Measurements from ENCODE around the gene PCDH9. TPM values are rescaled to one million over a fixed set of nuclear protein-coding genes. Genes with fewer than 3 reads are reported as not detected.
A peak's percentile ranks its signal among the peaks of the same experiment; 100 is the strongest.

Gene PCDH9
- total and polyA plus RNA-seq, 8 donors = 0.46 to 3.8 (median 1.5) TPM

- TF ChIP-seq CTCF (IDR thresholded peaks at IDR 0.05) = no peak
- Histone ChIP-seq H3K4me1 (peaks cover 0 to 9% (median 6%) of the 10 kb centered on the region in 3 donors), H3K27ac (peak overlapping the region in 2 of 4 donors; percentile 47 to 70), H3K27me3 (no peaks in the 10 kb centered on the region), H3K4me3 (no peak overlapping the region), H3K9me3 (no peaks in the 10 kb centered on the region), H3K36me3 (no peaks in the 10 kb centered on the region)
- FAIRE-seq (no peak), DNase-seq (peak in 4 of 6 donors; percentile 11 to 33 (median 14)), ATAC-seq (peak; percentile 78 to 96 (median 92))
- intact Hi-C loops (cut with DNase I) = no loop called here
- whole genome bisulfite sequencing, 2 donors = 9% methylated on average over 4 of the region's 4 CpGs
These were observed 181.9 kb downstream of the PCDH9 start for GRCh38 chr13:67048084-67048820.

GRCh38 chr13:67045357-67045756 is 184.8 kb downstream of the PCDH9 start:
- WGBS, 2 donors = 84 to 90% methylated on average over 1 of the region's 1 CpG
- no peak for TF ChIP-seq CTCF (IDR thresholded peaks at IDR 0.05)
- FAIRE-seq (no peak), DNase-seq (no peak), ATAC-seq (no peak)
- H3K9me3 ChIP-seq = no peaks in the 10 kb centered on the region
- no peaks in the 10 kb centered on the region for H3K36me3 ChIP-seq
- no peaks in the 10 kb centered on the region for H3K27me3 ChIP-seq
- intact Hi-C loops (cut with DNase I) = no loop called here
- H3K27ac ChIP-seq = no peak overlapping the region
- H3K4me3 ChIP-seq = no peak overlapping the region
- peaks cover 0 to 9% (median 6%) of the 10 kb centered on the region in 3 donors for H3K4me1 ChIP-seq

- Histone ChIP-seq H3K4me3 (no peak overlapping the region), H3K27me3 (no peaks in the 10 kb centered on the region), H3K36me3 (no peaks in the 10 kb centered on the region), H3K9me3 (no peaks in the 10 kb centered on the region), H3K4me1 (peaks cover 0 to 9% (median 6%) of the 10 kb centered on the region in 3 donors), H3K27ac (no peak overlapping the region)
- no peak for FAIRE-seq
- intact Hi-C loops (cut with DNase I) = no loop called here
- no peak for TF ChIP-seq CTCF (IDR thresholded peaks at IDR 0.05)
- WGBS, 2 donors = 85 to 94% methylated on average over 1 of the region's 1 CpG
- no peak for ATAC-seq
- DNase-seq = no peak
These were observed 186.2 kb downstream of the PCDH9 start for GRCh38 chr13:67043901-67044300.

GRCh38 chr13:67042556-67042955 is 187.6 kb downstream of the PCDH9 start:
- TF ChIP-seq CTCF (IDR thresholded peaks at IDR 0.05) = no peak
- H3K4me1 ChIP-seq = no peaks in the 10 kb centered on the region
- DNase-seq (no peak), ATAC-seq (no peak), FAIRE-seq (no peak)
- no peak overlapping the region for H3K27ac ChIP-seq
- intact Hi-C loops (cut with DNase I) = no loop called here
- H3K4me3 ChIP-seq = no peak overlapping the region
- no peaks in the 10 kb centered on the region for H3K9me3 ChIP-seq
- no peaks in the 10 kb centered on the region for H3K27me3 ChIP-seq
- WGBS, 2 donors = 34 to 47% methylated on average over 2 of the region's 2 CpGs
- no peaks in the 10 kb centered on the region for H3K36me3 ChIP-seq
